GM10847 (cell line): Measurements from ENCODE around the gene CHST12.

Experiments used
- POLR2A ChIP-seq: IDR thresholded peaks from 2 replicates; pipeline ENCODE4 v1.6.1; 2011; ENCODE audit not compliant: insufficient read length; ENCODE audit errors: extremely low read depth

The CHST12 gene

DNA sequence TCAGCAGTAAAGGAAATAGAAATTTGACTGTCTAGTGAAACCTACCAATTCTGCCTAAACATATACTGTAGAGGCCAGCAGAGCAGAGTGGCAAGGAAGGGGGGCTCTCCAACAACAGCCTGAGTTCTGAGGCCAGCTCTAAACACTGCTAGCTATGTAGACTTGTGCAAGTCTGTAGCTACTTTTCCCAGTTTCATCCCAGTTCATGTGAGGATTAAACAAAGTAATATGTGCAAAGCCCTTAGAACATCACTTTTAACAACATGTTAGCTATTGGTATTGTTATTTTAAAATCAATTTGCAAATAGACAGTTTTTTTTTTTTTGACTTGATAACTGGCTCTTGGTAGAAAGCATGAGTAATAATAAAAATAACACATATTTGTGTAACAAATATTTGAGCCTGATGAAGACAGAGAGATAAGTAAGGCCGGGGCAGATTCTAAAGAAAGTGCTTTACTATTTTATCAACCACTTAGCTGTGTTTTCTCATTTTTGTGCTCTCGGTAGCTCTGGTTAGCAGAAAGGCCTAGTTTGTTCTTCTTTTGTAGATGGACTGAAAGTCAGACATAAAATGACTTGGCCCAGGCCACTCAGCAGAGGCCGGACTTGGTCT, 9.3 kb downstream of the CHST12 start:
- TF ChIP-seq POLR2A: no peak

DNA sequence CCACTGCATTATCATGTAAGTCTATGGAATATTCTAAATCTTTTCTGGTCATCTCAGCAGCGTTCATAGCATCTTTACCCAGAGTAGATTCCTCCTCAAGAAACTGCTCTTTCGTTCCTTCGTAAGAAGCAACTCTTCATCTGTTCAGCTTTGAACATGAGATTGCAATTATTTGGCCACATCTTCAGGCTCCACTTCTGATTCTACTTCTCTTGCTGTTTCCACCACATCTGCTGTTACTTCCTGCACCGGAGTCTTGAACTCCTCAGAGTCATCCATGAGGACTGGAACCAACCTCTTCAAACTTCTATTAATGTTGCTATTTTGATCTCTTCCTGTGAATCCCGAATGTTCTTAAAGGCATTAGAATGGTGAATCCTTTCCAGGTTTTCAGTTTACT, 12.7 kb downstream of the CHST12 start:
- no peak for TF ChIP-seq POLR2A

DNA sequence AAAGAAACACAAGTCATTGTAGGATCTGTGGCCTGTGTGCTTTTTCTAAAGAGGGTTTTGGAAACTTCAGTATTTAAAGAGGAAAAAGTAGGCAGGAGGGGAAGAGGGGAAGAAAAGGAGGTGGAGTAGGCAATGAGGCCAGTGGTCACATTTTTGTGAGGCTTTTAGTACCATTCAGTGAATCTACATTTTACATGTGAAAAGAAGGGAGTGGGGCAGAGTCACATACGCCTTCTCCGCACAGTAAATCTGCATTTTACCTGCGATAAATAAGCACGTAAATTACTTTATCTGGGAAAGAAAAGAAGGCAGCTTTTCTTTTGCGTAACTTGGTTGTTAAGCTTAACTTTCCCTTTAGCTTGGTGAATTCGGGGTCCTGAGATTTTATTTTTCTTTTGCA, 13.2 kb downstream of the CHST12 start:
- TF ChIP-seq POLR2A: no peak

DNA sequence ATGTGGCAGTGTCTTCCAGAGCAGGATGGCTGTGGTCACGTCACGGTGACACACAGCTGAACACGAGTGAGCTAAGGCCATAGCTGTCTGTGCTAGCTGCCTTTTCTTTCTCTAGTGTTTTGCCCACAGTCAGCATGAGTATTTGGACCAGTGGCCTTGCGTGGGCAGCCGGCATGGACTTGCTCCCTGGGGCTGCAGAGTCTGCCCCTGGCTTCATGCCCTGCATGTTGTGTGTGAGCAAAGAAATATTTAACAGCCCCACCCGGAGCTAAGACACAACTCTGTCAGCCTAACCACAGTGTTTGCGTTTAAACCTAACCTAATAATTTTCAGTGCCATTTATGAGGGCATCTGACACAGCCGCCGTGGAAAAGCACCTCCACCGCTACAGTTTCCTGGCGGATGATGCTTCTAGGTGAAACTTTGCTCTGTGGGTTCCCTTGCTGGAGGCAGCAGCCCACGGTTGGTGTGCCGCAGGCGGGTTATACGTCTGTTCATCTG, 14.6 kb downstream of the CHST12 start:
- TF ChIP-seq POLR2A: no peak

DNA sequence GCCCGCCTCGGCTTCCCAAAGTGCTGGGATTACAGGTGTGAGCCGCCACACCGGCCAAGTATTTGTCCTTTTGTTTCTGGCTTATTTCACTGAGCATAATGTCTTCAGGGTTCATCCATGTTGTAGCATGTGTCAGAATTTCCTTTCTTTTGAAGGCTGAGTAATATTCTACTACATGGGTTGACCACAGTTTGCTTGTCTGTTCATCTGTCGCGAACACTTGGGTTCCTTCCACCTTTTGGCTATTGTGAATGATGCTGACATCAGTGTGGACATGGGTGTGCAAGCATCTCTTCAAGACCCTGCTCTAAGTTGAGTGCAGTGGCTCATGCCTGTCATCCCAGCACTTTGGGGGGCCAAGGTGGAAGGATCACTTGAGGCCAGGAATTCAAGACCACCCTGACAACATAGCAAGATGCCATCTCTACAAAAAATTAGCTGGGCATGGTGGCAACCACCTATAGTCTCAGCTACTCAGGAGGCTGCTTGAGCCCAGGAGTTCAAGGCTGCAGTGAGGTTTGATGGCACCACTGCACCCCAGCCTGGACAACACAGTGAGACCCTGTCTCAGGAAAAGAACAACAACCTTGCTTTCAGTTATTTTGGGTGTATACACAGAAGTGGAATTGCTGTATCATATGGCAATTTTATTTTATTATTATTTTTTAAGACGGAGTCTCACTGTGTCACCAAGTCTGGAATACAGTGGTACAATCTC, 17.0 kb downstream of the CHST12 start:
- TF ChIP-seq POLR2A: no peak

DNA sequence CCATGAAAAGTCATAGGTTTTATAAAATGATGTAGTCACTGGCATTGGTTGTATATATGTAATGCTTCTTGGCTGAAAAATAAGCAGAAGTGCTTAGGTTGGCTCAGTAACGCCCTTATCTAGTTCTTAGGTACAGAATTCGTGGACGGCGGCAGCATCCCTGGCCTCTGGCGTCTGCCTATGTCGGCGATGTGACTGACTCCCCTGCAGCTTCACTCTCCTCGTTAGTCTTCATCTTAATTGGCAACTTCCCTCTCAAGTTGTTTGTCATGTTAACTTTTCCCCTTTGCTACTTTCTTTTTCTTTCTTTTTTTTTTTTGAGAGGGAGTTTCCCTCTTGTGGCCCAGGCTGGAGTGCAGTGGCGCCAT, 18.5 kb downstream of the CHST12 start:
- TF ChIP-seq POLR2A: no peak

DNA sequence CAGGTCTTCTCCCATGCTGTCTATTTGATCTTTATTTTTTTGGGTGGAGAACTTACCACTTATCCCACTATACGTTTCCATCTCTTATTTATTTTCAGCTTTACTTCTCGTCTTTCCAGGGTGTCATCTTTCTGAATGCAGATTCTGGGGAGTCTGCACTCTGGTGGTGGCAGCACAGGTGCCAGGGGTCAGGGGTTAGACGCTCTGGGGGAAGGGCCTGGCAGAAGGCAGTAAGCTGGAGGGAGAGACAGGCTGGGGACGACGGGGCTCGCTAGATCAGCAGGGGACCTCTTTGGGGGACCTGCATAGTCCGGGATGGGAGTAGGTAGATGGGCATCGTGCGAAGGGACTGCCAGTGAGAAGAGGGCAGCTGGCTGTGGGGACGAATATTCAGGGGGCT, 22.3 kb downstream of the CHST12 start:
- no peak for TF ChIP-seq POLR2A

DNA sequence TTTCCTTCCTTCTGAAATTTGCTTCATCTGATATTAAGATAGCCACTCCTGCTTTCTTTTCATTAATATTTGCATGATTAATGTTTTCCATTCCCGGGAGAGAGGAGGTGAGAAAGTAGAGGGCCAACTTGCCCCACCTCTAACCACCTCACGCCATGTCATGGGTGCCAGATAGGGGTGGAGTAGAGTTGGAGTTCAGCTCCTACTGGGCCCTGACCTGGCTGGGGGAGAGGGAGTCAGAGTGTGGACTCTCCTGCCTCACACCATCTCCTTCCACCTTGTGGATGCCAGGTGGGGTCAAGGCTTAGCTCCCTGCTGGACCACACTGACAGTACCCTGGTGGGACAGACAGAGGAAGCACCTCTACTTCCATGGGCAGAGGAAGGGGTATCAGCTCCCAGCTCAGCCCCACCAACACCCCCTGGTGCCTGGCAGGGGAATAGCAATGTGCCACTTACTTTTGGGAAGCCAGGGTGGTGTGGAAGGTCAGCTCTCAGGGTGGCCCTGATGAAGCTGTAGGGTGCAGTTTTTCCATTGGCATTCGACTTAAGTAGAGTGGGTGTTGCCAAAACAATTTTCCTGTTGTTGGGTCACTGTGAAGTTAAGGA, 28.0 kb downstream of the CHST12 start:
- no peak for TF ChIP-seq POLR2A

DNA sequence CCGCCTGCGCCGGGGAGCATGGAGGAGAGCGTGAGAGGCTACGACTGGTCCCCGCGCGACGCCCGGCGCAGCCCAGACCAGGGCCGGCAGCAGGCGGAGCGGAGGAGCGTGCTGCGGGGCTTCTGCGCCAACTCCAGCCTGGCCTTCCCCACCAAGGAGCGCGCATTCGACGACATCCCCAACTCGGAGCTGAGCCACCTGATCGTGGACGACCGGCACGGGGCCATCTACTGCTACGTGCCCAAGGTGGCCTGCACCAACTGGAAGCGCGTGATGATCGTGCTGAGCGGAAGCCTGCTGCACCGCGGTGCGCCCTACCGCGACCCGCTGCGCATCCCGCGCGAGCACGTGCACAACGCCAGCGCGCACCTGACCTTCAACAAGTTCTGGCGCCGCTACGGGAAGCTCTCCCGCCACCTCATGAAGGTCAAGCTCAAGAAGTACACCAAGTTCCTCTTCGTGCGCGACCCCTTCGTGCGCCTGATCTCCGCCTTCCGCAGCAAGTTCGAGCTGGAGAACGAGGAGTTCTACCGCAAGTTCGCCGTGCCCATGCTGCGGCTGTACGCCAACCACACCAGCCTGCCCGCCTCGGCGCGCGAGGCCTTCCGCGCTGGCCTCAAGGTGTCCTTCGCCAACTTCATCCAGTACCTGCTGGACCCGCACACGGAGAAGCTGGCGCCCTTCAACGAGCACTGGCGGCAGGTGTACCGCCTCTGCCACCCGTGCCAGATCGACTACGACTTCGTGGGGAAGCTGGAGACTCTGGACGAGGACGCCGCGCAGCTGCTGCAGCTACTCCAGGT, 29.7 kb downstream of the CHST12 start:
- TF ChIP-seq POLR2A: no peak

DNA sequence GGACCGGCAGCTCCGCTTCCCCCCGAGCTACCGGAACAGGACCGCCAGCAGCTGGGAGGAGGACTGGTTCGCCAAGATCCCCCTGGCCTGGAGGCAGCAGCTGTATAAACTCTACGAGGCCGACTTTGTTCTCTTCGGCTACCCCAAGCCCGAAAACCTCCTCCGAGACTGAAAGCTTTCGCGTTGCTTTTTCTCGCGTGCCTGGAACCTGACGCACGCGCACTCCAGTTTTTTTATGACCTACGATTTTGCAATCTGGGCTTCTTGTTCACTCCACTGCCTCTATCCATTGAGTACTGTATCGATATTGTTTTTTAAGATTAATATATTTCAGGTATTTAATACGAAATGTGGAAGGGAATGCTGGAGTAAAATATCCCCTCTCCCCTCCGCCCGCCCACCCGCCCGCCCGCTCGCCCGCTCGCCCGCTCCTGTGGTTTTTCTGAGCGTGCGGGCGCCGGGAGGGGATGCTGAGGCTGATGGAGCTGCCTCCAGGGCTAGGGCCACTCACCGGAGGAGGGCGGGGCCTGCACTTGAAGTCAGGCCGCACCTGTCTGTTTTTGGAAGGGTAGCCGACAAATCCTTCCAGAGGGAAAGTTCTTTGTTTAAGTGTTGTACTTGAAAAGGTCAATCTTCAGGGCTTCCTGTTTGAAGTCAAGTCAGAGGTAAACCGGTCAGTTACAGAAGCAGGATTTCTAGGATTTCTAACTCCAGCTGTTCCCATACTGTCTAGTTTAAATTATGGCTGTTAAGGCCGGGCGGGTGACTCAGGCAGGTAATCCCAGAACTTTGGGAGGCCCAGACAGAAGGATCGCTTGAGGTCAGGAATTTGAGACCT, 30.5 kb downstream of the CHST12 start:
- no peak for TF ChIP-seq POLR2A

DNA sequence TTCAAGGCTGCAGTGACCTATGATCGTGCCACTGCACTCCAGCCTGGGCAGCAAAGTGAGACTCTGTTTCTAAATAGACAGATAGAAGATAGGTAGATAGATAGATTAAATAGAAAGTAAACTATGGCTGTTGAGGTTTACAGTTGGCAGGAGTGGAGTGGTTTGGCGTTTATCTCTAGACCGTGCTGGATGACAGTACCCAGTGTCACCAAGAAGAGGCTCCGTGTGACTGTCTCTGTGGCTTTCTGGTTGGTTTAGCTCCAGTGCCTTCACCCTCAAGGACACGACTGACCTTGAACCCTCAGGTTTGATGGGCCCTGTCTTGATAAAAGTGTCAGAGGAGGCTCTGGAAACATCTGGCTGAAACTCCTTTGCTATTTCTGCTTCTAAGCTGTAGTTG, 31.7 kb downstream of the CHST12 start:
- no peak for TF ChIP-seq POLR2A

DNA sequence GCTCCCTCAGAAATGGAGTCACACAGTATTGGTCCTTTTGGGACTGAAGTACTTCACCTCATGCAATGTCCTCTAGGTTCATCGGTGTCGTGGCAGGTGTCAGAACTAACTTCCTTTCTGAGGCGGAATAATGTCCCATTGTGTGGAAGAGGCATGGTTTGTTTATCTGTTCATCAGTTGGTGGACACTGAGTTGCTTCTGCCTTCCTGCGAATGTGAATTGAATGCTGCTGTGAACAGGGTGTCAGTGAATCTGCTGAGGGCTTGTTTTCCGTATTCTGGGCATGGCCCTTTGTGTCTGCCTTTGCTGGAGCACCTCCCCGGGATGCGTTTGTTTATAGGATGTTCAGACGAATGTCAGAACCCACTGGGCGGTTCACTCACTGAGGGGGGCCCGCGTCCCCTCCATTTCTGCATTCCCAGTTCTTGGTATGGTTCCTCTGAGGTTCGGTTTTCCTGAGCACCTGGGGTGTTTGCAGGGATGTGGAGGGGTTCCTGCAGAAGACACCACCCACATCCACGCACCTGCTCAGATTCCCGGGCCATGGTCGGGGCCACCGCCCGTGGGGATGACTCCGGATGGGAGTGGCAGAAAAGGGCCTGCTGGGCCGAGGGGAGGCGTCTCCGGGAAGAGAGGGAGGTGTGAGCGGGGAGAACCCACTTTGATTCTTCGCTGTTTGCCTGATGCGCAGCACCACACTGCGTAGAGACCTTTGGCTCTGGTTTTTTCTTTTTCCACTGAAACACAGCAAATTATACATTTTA, 33.1 kb downstream of the CHST12 start:
- no peak for TF ChIP-seq POLR2A

DNA sequence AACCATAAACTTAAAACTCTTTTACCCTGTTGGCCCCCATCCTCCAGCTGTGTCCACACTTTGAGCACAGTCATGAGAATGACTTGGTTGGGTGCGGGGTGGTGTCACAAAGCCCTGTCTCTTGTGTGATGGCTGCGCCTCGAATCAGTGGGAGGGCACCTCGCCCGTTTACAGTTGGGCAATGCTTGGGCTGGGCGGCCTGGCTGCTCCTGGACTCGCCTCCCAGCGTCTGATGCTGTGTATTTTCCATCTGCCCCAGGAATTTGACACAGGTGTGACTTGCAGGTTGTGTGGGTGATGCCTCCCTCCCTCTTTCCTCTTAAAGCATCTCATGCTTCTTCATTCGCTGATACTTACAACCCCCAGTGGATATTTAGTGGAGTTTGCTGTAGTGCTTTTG, 33.7 kb downstream of the CHST12 start:
- no peak for TF ChIP-seq POLR2A

DNA sequence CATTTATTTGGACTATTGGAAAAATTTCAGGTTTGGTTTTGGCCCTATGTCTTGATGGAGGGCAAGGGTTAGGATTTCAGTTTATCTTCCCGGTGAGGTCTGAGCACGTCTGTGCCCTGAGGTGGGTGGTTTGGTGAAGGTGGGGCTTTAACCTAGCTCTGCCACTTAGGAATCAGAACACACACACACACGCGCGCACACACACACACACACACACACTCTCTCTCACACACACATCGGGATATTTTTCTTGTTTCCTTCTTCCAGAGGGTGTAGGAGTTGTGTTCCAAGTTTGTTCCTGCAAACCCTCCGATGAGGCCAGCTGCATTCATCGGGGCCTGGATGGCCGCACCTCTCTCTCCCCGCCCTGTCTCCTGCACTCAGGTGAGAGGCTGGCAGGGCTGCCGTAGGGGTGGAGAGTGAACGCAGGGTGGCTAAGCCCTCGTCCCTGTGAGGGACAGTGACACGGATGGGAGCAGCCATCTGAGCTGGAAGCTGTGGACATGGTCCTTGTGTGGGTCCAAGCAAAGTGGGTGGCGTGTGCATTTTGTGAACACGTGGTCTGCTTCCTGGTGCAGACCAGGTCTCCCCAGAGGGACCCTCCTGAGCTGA, 34.2 kb downstream of the CHST12 start:
- TF ChIP-seq POLR2A: no peak
